Sigmoid colon (tissue), 4 donors: ENCODE data around the gene CORO1C.

Source experiments
- EP300 ChIP-seq, 4 donors: sonication (generic); formaldehyde crosslinking; IDR thresholded peaks; one replicate each; pipeline ENCODE4 v1.6.1; 2017; ENCODE audit warnings: antibody characterized with exemption in 4 of 4
- TF ChIP-seq, protein P1 (sequence below), 4 experiments: fragments of 450-650 bp in 3 of 4; fragments of 200-600 bp in 1 of 4; IDR thresholded peaks; one replicate each; pipeline ENCODE4 v1.5.1; 2016 to 2019; ENCODE audit warnings: antibody characterized with exemption in 4 of 4, mild to moderate bottlenecking in 3 of 4, moderate library complexity in 2 of 4

DNA sequence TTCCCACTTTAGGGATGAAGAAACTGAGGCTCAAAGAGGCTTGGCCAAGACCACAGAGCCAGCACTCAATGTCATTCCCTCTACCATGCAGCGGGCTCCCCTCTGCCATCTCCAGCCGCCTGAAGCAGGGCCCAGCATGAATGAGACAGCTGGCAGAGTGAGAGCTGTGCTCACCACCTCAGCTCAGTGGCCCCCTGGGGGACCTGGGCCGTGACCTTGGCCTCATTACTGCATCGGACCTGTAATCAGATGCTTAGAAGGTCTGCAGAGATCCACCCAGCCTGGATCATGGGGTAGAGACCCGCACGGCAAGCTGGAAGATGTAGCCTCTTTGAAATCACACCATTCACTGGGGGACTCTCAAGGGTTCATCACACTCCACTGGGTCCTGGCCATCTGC, 22.7 kb upstream of the CORO1C start:
- TF ChIP-seq EP300 (IDR thresholded peaks at IDR 0.05): no peak
- TF ChIP-seq, protein P1, sequence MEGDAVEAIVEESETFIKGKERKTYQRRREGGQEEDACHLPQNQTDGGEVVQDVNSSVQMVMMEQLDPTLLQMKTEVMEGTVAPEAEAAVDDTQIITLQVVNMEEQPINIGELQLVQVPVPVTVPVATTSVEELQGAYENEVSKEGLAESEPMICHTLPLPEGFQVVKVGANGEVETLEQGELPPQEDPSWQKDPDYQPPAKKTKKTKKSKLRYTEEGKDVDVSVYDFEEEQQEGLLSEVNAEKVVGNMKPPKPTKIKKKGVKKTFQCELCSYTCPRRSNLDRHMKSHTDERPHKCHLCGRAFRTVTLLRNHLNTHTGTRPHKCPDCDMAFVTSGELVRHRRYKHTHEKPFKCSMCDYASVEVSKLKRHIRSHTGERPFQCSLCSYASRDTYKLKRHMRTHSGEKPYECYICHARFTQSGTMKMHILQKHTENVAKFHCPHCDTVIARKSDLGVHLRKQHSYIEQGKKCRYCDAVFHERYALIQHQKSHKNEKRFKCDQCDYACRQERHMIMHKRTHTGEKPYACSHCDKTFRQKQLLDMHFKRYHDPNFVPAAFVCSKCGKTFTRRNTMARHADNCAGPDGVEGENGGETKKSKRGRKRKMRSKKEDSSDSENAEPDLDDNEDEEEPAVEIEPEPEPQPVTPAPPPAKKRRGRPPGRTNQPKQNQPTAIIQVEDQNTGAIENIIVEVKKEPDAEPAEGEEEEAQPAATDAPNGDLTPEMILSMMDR (IDR thresholded peaks at IDR 0.05): no peak
